ENCODE data around the gene CELSR2.

CELSR2 gene

DNA sequence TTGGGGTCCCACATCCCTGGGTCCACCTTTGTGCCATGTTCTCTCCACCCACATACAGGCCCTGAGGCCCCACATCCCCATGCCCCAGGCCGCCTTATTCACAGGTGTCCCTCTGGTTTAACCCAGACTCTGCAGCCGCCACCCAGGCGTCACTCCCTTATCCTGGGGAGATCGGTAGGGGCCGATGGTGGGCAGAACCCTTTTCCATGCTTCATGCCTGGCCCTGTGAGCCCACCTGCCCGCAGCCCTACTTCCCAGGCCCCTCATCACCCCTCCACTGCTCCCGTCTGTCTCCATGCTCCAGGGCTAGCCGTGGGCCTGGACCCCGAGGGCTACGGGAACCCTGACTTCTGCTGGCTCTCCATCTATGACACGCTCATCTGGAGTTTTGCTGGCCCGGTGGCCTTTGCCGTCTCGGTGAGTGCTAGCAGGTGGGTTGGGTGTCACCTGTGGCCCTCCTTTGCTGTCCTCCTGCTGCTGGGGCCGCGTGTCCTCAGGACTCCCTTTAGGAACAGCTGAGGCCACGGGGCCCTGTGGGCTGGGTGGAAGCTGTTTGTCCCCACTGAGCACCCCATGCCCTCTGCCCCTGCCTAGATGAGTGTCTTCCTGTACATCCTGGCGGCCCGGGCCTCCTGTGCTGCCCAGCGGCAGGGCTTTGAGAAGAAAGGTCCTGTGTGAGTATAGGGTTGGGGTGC is 21.4 kb downstream of the CELSR2 start:
- no peak overlapping the region for H3K9ac ChIP-seq (ENCODE audit: low read length in 5 of 5)
- no peak overlapping the region for H3K27ac ChIP-seq (ENCODE audit: low read depth, low read length)
- H3K4me3 ChIP-seq (ENCODE audit: low read depth in 1 of 5, low read length in 5 of 5), result no peak overlapping the region

DNA sequence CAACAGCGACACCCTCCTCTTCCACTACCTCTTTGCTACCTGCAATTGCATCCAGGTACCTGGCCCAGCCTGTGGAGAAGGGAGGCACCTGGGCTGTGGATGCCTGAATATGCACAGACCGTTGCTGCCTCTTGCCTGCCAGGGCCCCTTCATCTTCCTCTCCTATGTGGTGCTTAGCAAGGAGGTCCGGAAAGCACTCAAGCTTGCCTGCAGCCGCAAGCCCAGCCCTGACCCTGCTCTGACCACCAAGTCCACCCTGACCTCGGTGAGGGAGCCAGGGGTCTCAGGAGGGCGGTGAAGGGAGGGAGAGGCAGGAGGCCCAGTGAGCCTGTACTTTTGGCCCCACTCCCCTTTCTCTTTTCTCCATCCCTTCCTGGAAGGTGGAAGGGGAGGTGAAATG is 22.1 kb downstream of the CELSR2 start:
- Histone ChIP-seq H3K27me3 (ENCODE audit: control insufficient read depth in 5 of 5, insufficient read depth in 4 of 5, low read length in 5 of 5) (no peaks in the 10 kb centered on the region), H3K36me3 (ENCODE audit: control insufficient read depth in 5 of 5, insufficient read depth in 5 of 5, low read length in 5 of 5) (peaks cover 0 to 7% (median 0%) of the 10 kb centered on the region in 5 donors), H3K4me3 (ENCODE audit: low read depth in 1 of 5, low read length in 5 of 5) (no peak overlapping the region), H3K9me3 (ENCODE audit: control insufficient read depth in 5 of 5, low read length in 5 of 5) (no peaks in the 10 kb centered on the region), H3K9ac (ENCODE audit: low read length in 5 of 5) (no peak overlapping the region), H3K27ac (ENCODE audit: low read depth, low read length) (no peak overlapping the region), H3K4me1 (ENCODE audit: control insufficient read depth in 5 of 5, insufficient read depth in 5 of 5, low read length in 5 of 5) (peaks cover 0 to 11% (median 0%) of the 10 kb centered on the region in 5 donors)

More for the DNA sequence above, 21.4 kb downstream of the CELSR2 start:
- Histone ChIP-seq H3K36me3 (ENCODE audit: control insufficient read depth in 5 of 5, insufficient read depth in 5 of 5, low read length in 5 of 5) (peaks cover 0 to 7% (median 0%) of the 10 kb centered on the region in 5 donors), H3K9me3 (ENCODE audit: control insufficient read depth in 5 of 5, low read length in 5 of 5) (no peaks in the 10 kb centered on the region), H3K4me1 (ENCODE audit: control insufficient read depth in 5 of 5, insufficient read depth in 5 of 5, low read length in 5 of 5) (peaks cover 0 to 11% (median 0%) of the 10 kb centered on the region in 5 donors), H3K27me3 (ENCODE audit: control insufficient read depth in 5 of 5, insufficient read depth in 4 of 5, low read length in 5 of 5) (no peaks in the 10 kb centered on the region)

DNA sequence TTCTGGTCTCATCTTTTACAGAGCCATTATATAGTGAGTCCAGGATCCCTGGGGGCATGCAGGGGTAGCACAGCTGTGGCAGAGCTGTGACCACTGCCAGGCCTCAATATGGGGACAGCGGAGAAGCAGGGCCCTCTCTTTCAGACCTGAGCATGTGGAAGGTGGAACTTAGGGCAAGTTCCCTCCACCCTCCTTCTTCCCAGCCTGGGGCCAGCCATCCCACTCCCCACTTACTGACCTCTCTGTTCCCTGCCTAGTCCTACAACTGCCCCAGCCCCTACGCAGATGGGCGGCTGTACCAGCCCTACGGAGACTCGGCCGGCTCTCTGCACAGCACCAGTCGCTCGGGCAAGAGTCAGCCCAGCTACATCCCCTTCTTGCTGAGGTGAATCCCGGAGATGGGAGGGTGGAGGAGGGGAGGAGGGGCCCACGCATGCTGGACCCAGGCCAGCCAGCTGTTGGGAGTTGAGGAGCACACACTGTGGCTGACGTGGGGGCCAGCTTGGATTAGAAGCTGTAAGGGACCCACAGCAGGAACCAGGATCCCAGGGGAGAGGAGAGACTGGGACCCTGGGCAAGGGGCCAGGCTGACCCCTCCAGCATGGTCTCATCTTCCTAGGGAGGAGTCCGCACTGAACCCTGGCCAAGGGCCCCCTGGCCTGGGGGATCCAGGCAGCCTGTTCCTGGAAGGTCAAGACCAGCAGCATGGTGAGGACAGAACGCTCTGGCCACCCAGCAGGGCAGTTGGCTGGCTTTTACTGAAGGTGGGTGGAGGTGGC is 22.9 kb downstream of the CELSR2 start:
- Histone ChIP-seq H3K9ac (ENCODE audit: low read length in 5 of 5) (no peak overlapping the region), H3K36me3 (ENCODE audit: control insufficient read depth in 5 of 5, insufficient read depth in 5 of 5, low read length in 5 of 5) (peaks cover 0 to 7% (median 0%) of the 10 kb centered on the region in 5 donors), H3K27me3 (ENCODE audit: control insufficient read depth in 5 of 5, insufficient read depth in 4 of 5, low read length in 5 of 5) (no peaks in the 10 kb centered on the region), H3K4me3 (ENCODE audit: low read depth in 1 of 5, low read length in 5 of 5) (no peak overlapping the region), H3K9me3 (ENCODE audit: control insufficient read depth in 5 of 5, low read length in 5 of 5) (no peaks in the 10 kb centered on the region), H3K27ac (ENCODE audit: low read depth, low read length) (no peak overlapping the region), H3K4me1 (ENCODE audit: control insufficient read depth in 5 of 5, insufficient read depth in 5 of 5, low read length in 5 of 5) (peaks cover 0 to 13% (median 1%) of the 10 kb centered on the region in 5 donors)

DNA sequence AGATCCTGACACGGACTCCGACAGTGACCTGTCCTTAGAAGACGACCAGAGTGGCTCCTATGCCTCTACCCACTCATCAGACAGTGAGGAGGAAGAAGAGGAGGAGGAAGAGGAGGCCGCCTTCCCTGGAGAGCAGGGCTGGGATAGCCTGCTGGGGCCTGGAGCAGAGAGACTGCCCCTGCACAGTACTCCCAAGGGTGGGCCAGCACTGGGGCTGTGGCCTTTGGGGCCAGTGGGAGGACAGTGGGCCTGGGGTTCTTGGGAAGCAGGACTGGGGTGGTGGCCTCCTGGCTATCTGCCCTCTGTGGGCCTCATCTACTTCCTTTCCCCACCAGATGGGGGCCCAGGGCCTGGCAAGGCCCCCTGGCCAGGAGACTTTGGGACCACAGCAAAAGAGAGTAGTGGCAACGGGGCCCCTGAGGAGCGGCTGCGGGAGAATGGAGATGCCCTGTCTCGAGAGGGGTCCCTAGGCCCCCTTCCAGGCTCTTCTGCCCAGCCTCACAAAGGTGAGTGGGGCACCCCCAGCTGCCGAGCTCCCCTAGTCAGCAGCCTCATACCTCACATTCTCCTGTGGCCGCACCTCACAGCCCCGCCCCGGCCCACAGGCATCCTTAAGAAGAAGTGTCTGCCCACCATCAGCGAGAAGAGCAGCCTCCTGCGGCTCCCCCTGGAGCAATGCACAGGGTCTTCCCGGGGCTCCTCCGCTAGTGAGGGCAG is 23.6 kb downstream of the CELSR2 start:
- H3K9me3 ChIP-seq (ENCODE audit: control insufficient read depth in 5 of 5, low read length in 5 of 5), result no peaks in the 10 kb centered on the region
- peaks cover 0 to 17% (median 3%) of the 10 kb centered on the region in 5 donors for H3K4me1 ChIP-seq (ENCODE audit: control insufficient read depth in 5 of 5, insufficient read depth in 5 of 5, low read length in 5 of 5)
- H3K4me3 ChIP-seq (ENCODE audit: low read depth in 1 of 5, low read length in 5 of 5), result no peak overlapping the region
- no peak overlapping the region for H3K27ac ChIP-seq (ENCODE audit: low read depth, low read length)
- peaks cover 0 to 7% (median 0%) of the 10 kb centered on the region in 5 donors for H3K36me3 ChIP-seq (ENCODE audit: control insufficient read depth in 5 of 5, insufficient read depth in 5 of 5, low read length in 5 of 5)
- no peaks in the 10 kb centered on the region for H3K27me3 ChIP-seq (ENCODE audit: control insufficient read depth in 5 of 5, insufficient read depth in 4 of 5, low read length in 5 of 5)
- H3K9ac ChIP-seq (ENCODE audit: low read length in 5 of 5), result no peak overlapping the region

DNA sequence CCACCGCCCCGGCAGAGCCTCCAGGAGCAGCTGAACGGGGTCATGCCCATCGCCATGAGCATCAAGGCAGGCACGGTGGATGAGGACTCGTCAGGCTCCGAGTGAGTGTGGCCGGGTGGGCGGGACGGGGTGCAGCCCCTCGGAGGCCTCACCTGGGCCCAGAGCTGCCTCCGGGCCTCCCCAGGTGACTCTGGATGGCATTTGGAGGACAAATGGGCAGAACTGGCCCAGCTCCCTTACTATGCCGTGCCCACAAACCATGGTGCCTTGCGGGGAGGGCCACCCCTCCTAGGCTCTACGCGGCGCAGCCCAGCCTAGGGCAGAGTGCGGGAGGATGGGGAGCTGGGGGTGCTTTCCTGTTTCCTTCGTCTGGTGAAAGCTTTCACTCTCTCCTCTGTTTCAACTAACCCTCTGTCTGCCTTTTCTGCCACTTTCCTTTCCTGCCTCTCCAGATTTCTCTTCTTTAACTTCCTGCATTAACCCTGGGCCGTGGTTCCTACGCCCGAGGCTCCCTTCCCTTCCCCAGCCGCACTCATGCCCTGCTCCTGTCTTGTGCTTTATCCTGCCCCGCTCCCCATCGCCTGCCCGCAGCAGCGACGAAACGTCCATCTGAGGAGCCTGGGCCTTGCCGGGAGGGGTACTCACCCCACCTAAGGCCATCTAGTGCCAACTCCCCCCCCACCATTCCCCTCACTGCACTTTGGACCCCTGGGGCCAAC is 24.4 kb downstream of the CELSR2 start:
- Histone ChIP-seq H3K4me3 (ENCODE audit: low read depth in 1 of 5, low read length in 5 of 5) (no peak overlapping the region), H3K9ac (ENCODE audit: low read length in 5 of 5) (no peak overlapping the region), H3K27ac (ENCODE audit: low read depth, low read length) (no peak overlapping the region), H3K9me3 (ENCODE audit: control insufficient read depth in 5 of 5, low read length in 5 of 5) (no peaks in the 10 kb centered on the region), H3K27me3 (ENCODE audit: control insufficient read depth in 5 of 5, insufficient read depth in 4 of 5, low read length in 5 of 5) (no peaks in the 10 kb centered on the region), H3K36me3 (ENCODE audit: control insufficient read depth in 5 of 5, insufficient read depth in 5 of 5, low read length in 5 of 5) (peaks cover 0 to 7% (median 0%) of the 10 kb centered on the region in 5 donors), H3K4me1 (ENCODE audit: control insufficient read depth in 5 of 5, insufficient read depth in 5 of 5, low read length in 5 of 5) (peaks cover 0 to 17% (median 3%) of the 10 kb centered on the region in 5 donors)

DNA sequence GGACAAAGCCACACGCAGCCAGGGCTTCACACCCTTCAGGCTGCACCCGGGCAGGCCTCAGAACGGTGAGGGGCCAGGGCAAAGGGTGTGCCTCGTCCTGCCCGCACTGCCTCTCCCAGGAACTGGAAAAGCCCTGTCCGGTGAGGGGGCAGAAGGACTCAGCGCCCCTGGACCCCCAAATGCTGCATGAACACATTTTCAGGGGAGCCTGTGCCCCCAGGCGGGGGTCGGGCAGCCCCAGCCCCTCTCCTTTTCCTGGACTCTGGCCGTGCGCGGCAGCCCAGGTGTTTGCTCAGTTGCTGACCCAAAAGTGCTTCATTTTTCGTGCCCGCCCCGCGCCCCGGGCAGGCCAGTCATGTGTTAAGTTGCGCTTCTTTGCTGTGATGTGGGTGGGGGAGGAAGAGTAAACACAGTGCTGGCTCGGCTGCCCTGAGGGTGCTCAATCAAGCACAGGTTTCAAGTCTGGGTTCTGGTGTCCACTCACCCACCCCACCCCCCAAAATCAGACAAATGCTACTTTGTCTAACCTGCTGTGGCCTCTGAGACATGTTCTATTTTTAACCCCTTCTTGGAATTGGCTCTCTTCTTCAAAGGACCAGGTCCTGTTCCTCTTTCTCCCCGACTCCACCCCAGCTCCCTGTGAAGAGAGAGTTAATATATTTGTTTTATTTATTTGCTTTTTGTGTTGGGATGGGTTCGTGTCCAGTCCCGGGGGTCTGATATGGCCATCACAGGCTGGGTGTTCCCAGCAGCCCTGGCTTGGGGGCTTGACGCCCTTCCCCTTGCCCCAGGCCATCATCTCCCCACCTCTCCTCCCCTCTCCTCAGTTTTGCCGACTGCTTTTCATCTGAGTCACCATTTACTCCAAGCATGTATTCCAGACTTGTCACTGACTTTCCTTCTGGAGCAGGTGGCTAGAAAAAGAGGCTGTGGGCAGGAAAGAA is 25.5 kb downstream of the CELSR2 start:
- H3K36me3 ChIP-seq (ENCODE audit: control insufficient read depth in 5 of 5, insufficient read depth in 5 of 5, low read length in 5 of 5), result peaks cover 0 to 7% (median 0%) of the 10 kb centered on the region in 5 donors
- H3K27ac ChIP-seq (ENCODE audit: low read depth, low read length), result no peak overlapping the region
- peaks cover 0 to 17% (median 3%) of the 10 kb centered on the region in 5 donors for H3K4me1 ChIP-seq (ENCODE audit: control insufficient read depth in 5 of 5, insufficient read depth in 5 of 5, low read length in 5 of 5)
- H3K4me3 ChIP-seq (ENCODE audit: low read depth in 1 of 5, low read length in 5 of 5), result no peak overlapping the region
- no peaks in the 10 kb centered on the region for H3K9me3 ChIP-seq (ENCODE audit: control insufficient read depth in 5 of 5, low read length in 5 of 5)
- H3K9ac ChIP-seq (ENCODE audit: low read length in 5 of 5), result no peak overlapping the region
- H3K27me3 ChIP-seq (ENCODE audit: control insufficient read depth in 5 of 5, insufficient read depth in 4 of 5, low read length in 5 of 5), result no peaks in the 10 kb centered on the region

DNA sequence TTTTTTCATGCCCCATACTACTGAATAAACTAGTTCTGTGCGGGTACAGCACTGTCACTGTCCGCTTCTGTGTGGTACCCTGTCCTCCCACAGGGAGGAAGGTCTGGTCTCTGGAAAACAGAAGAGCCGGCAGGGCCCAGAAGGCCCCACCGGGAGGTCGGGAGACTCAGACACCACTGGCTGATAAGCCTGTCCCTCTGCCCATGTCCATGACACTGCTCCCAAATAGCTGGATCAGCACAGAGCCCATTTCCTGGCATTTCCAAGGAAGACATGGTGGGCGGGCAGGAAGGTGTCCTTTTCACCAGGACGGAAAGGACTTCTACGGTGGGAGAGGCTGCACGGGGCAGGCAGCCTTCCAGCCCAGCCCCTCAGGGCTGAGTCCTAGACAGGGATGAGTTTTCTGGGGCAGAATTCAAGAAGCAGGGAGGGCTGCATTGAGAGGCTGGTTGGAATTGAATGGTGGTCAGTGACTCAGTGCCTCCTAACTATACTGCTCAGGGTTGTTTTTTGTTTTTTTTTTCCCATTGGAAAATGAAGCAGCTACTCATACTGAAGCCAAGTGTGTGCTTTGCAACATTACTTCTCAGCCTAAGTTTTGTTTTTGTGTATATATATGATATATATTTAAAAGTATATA is 26.5 kb downstream of the CELSR2 start:
- Histone ChIP-seq H3K27me3 (ENCODE audit: control insufficient read depth in 5 of 5, insufficient read depth in 4 of 5, low read length in 5 of 5) (no peaks in the 10 kb centered on the region), H3K36me3 (ENCODE audit: control insufficient read depth in 5 of 5, insufficient read depth in 5 of 5, low read length in 5 of 5) (peaks cover 0 to 7% (median 0%) of the 10 kb centered on the region in 5 donors), H3K9me3 (ENCODE audit: control insufficient read depth in 5 of 5, low read length in 5 of 5) (no peaks in the 10 kb centered on the region), H3K9ac (ENCODE audit: low read length in 5 of 5) (no peak overlapping the region), H3K27ac (ENCODE audit: low read depth, low read length) (no peak overlapping the region), H3K4me3 (ENCODE audit: low read depth in 1 of 5, low read length in 5 of 5) (no peak overlapping the region), H3K4me1 (ENCODE audit: control insufficient read depth in 5 of 5, insufficient read depth in 5 of 5, low read length in 5 of 5) (peaks cover 0 to 17% (median 3%) of the 10 kb centered on the region in 5 donors)

DNA sequence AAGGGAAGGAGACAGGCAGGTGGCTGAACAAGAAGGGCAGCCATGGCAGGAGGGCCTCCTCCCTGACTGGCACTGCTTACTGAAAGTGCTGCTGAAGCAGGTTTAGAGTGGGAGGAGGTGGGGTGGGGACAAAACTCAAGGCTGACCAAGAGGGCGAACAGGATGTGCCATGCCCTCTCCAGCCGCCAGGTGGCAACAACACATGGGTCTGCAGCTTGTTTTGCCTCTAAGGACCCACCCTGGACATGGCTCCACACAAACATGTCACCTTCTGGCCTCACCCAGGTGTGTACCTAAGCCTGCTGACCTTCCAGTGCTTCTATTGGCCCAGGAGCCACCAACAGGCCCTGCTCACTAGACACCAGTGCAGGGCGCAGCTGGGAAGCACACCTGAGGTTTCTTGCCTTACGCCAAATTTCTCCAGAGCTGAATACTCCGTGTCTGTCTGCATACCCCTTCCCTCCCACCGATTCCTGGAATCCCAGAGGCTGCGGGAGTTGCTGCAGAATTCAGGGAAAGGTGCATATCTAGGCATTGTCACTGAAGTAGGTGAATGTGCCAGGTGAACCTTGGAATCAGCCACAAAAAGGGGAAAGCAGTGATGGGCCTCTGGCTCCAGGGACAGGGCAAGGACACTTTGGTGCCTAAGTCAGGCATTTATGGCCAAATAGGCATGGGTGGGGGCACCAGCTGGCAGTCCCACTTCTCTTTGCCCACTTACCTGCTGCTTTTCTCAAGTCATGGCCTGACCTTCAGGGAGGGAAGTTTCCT is 28.3 kb downstream of the CELSR2 start:
- no peaks in the 10 kb centered on the region for H3K9me3 ChIP-seq (ENCODE audit: control insufficient read depth in 5 of 5, low read length in 5 of 5)

More for the DNA sequence above, 28.3 kb downstream of the CELSR2 start:
- no peak overlapping the region for H3K27ac ChIP-seq (ENCODE audit: low read depth, low read length)
- H3K27me3 ChIP-seq (ENCODE audit: control insufficient read depth in 5 of 5, insufficient read depth in 4 of 5, low read length in 5 of 5), result no peaks in the 10 kb centered on the region
- peaks cover 0 to 30% (median 16%) of the 10 kb centered on the region in 5 donors for H3K4me1 ChIP-seq (ENCODE audit: control insufficient read depth in 5 of 5, insufficient read depth in 5 of 5, low read length in 5 of 5)
- H3K4me3 ChIP-seq (ENCODE audit: low read depth in 1 of 5, low read length in 5 of 5), result no peak overlapping the region
- no peaks in the 10 kb centered on the region for H3K36me3 ChIP-seq (ENCODE audit: control insufficient read depth in 5 of 5, insufficient read depth in 5 of 5, low read length in 5 of 5)
- H3K9ac ChIP-seq (ENCODE audit: low read length in 5 of 5), result no peak overlapping the region
